ENCODE measurements around the gene INSIG1.

The INSIG1 gene

GRCh38 chr7:155270861-155271260 lies 26.8 kb upstream of the INSIG1 start:
- peaks cover 13% of the 10 kb centered on the region for H3K4me1 Mint-ChIP-seq
- TF ChIP-seq CTCF (IDR thresholded peaks at IDR 0.05; ENCODE audit: unreplicated experiment in 3 of 3), result no peak
- no peaks in the 10 kb centered on the region for H3K36me3 Mint-ChIP-seq (ENCODE audit: low read depth)
- H3K9me3 Mint-ChIP-seq, result no peaks in the 10 kb centered on the region
- H3K27me3 Mint-ChIP-seq (ENCODE audit: low read depth), result peaks cover 4% of the 10 kb centered on the region
- H3K4me3 Mint-ChIP-seq, result no peak overlapping the region
- H3K27ac Mint-ChIP-seq, result no peak overlapping the region

DNA sequence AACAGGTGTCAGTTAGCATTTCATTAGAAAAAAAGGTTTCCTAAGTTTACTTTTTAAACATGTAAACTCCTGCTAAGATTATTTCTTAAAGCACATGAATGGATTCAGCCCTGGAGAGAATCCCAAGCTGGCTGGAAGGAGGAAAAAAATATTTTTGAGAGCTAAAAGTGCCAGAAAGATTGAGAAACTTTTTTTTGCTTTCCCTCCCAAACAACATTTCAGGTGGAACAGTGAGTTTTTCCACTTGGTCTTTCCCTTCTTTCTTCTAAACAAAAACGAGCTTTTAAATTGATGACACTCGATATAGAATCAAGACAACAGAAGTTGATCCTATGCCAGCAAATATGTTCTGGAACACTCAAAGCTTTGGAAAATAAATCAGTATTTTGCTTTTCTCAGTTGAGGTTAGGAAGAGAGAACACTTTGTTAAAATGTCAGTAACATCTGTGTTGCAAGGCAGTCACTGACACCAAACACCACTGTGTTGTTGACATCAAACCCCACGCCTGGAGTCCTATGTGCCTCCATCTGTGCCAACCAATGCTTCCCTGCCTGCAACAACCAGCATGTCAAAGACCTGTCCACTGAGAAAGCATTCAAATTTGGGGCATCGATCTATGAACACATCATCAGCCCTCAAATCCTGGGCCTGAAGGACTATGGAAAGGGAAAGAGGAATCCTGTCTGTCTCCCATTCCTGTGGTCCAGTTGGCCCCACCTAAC lies 22.9 kb upstream of the INSIG1 start:
- Mint-ChIP-seq H3K4me3 (peak overlapping the region in 1 of 3 experiments; percentile 17), H3K27ac (peak overlapping the region in 1 of 3 experiments; percentile 52), H3K4me1 (peaks cover 18% of the 10 kb centered on the region), H3K36me3 (ENCODE audit: low read depth) (no peaks in the 10 kb centered on the region), H3K27me3 (ENCODE audit: low read depth) (peaks cover 10% of the 10 kb centered on the region), H3K9me3 (no peaks in the 10 kb centered on the region)
- no peak for TF ChIP-seq CTCF (IDR thresholded peaks at IDR 0.05; ENCODE audit: unreplicated experiment in 3 of 3)

DNA sequence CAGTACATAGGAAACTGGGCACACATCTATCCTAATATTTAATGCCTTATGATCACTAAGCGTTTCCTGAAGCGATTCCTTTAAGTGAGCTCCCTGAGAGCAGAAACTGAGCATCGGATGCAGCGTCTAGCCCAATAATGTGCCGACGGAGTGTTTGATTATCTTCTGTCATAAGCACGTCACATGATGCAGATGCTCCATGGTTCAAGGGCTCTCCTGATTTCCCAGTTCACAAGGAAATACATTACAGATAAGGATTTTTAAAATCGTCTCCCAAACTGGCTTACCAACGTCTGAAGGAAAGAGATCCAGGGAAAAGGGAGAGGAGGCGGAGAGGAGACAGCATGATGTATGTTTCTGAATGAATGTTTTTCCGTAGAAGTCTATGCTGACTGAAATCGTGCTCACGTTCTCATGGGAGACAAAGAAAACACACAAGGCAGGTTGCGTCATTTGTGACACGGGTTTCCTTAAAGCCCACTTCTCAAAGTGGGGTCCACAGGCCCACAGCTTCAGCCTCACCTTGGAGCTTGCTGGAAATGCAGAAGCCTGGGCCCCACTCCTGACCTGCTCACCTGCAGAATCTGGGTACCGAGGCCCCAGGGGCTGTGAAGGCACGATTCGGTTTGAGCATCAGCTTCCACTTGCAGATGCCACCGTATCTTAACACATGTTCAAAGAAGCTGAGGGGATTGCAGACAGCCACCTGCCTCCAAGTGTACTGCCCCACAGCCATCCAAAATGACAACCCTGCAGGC lies 21.5 kb upstream of the INSIG1 start:
- peaks cover 18% of the 10 kb centered on the region for H3K4me1 Mint-ChIP-seq

DNA sequence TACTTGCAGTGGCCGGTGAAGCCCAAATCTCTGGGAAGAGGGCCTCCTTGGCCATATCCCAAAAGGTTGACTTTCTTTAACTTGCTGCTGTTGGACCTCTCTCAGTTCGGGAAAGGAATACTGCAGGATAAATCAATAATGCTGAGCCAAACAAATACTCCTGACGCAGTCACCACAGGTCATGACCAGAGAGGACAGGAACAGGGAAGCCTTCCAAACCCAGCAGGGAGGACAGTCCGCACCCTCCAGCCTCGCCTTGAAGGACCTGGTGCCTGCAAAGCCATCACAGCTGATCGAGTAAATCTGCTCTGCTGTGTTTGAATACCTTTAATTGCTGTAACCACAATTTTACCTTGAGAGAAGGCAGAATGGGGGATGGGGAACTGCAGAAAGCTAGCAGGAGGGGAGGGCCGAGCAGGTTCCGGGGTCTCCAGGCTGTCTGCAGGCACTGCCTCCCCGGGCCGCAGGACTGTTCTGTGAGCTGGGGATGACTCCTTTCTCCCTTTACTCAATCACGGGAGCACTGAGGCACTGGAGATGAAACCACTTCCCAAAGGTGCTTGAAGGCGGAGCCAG lies 20.8 kb upstream of the INSIG1 start:
- Mint-ChIP-seq H3K9me3 (no peaks in the 10 kb centered on the region), H3K27ac (no peak overlapping the region), H3K4me3 (no peak overlapping the region), H3K27me3 (ENCODE audit: low read depth) (peaks cover 14% of the 10 kb centered on the region), H3K36me3 (ENCODE audit: low read depth) (no peaks in the 10 kb centered on the region), H3K4me1 (peaks cover 18% of the 10 kb centered on the region)
- TF ChIP-seq CTCF (IDR thresholded peaks at IDR 0.05; ENCODE audit: unreplicated experiment in 3 of 3), result no peak

More for the DNA sequence above, 21.5 kb upstream of the INSIG1 start:
- Mint-ChIP-seq H3K27me3 (ENCODE audit: low read depth) (peaks cover 14% of the 10 kb centered on the region), H3K4me3 (no peak overlapping the region), H3K36me3 (ENCODE audit: low read depth) (no peaks in the 10 kb centered on the region), H3K9me3 (no peaks in the 10 kb centered on the region), H3K27ac (peak overlapping the region in 1 of 3 experiments; percentile 17)
- TF ChIP-seq CTCF (IDR thresholded peaks at IDR 0.05; ENCODE audit: unreplicated experiment in 3 of 3), result no peak

GRCh38 chr7:155277385-155277994 lies 20.2 kb upstream of the INSIG1 start:
- Mint-ChIP-seq H3K36me3 (ENCODE audit: low read depth) (no peaks in the 10 kb centered on the region), H3K4me3 (no peak overlapping the region), H3K9me3 (no peaks in the 10 kb centered on the region), H3K27ac (no peak overlapping the region), H3K27me3 (ENCODE audit: low read depth) (peaks cover 14% of the 10 kb centered on the region), H3K4me1 (peaks cover 18% of the 10 kb centered on the region)
- no peak for TF ChIP-seq CTCF (IDR thresholded peaks at IDR 0.05; ENCODE audit: unreplicated experiment in 3 of 3)
